C4-2B (cell line): ENCODE results near the gene MON1A.

Experiments
- H3K27ac ChIP-seq: fragments of 450-650 bp; 2 replicates; pipeline ENCODE4 v1.5.1; 2017
- ZFX ChIP-seq: fragments of 450-650 bp; IDR thresholded peaks from 2 replicates; pipeline ENCODE4 v1.6.1; 2017
- TF ChIP-seq, protein P1 (sequence below): fragments of 450-650 bp; conservative IDR thresholded peaks from 2 replicates; pipeline ENCODE4 v1.5.1; 2017; ENCODE audit warnings: mild to moderate bottlenecking

Gene MON1A

DNA sequence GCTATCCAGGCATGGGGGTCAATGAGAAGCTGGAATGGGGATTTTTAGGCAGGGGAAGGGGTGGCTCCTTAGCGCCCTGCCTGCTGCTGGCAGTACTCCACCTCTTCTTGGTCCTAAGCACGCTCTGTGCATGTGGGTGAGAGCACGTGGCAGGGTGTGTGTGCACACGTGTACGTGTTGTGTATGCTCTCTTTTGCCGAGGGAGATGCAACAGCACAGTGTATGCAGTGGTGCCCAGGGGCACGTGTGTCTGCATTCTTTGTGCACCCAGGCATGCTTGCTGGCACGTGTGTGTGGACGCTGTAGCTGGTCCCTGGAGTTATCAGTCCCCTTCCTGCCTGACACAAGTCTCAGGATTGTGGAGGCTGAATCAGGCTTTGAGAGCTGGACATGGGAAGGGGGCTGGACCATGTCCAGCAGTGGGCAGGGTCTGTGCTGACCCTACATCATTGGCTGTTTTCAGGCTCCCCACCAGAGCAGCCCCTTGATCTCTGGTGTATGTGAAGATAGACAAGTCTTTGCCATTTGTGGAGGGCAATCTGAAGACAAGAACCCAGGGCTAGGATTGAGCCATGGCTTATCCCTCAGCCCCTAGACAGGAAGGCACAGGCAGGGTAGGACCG is 58.0 kb downstream of the MON1A start:
- no peak for TF ChIP-seq ZFX
- TF ChIP-seq, protein P1, sequence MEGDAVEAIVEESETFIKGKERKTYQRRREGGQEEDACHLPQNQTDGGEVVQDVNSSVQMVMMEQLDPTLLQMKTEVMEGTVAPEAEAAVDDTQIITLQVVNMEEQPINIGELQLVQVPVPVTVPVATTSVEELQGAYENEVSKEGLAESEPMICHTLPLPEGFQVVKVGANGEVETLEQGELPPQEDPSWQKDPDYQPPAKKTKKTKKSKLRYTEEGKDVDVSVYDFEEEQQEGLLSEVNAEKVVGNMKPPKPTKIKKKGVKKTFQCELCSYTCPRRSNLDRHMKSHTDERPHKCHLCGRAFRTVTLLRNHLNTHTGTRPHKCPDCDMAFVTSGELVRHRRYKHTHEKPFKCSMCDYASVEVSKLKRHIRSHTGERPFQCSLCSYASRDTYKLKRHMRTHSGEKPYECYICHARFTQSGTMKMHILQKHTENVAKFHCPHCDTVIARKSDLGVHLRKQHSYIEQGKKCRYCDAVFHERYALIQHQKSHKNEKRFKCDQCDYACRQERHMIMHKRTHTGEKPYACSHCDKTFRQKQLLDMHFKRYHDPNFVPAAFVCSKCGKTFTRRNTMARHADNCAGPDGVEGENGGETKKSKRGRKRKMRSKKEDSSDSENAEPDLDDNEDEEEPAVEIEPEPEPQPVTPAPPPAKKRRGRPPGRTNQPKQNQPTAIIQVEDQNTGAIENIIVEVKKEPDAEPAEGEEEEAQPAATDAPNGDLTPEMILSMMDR: no peak
- no peak overlapping the region for H3K27ac ChIP-seq

- no peak within 1 kb of the TSS for H3K27ac ChIP-seq
- TF ChIP-seq ZFX: no peak
- TF ChIP-seq, protein P1: no peak
Measured at GRCh38 chr3:49869525-49870126, 60.0 kb downstream of the MON1A start, which contains the start of gene CAMKV. CAMKV (minus strand) TSS chr3:49869906; CDS start chr3:49862388, 7,518 bp downstream.

- TF ChIP-seq, protein P1: no peak
- no peak for TF ChIP-seq ZFX
- no peak overlapping the region for H3K27ac ChIP-seq
Measured at GRCh38 chr3:49868862-49869466, 60.6 kb downstream of the MON1A start.

- H3K27ac ChIP-seq: no peak overlapping the region
- TF ChIP-seq, protein P1: no peak
- TF ChIP-seq ZFX: no peak
Measured at GRCh38 chr3:49867871-49868321, 61.7 kb downstream of the MON1A start.

DNA sequence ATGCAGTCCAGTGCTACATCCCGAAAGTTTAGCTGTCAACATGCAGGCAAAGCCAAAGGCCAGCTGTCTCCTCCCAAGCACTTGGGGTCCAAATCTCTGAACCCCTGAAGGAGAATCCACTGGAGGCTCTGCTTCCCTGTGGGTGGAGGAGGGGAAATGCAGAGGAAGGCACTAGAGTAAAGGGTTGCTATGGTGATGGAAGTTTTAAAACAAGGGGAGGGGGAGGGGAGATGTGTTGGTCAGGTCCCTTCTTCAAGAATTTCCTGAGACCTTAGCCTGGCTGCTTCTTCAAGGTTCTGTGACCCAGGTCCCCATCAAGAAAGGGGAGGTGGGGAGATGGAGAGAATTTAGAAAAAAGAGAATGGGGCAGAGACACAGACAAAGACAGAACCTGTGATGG is 62.2 kb downstream of the MON1A start:
- H3K27ac ChIP-seq: no peak overlapping the region
- TF ChIP-seq, protein P1: no peak
- no peak for TF ChIP-seq ZFX

DNA sequence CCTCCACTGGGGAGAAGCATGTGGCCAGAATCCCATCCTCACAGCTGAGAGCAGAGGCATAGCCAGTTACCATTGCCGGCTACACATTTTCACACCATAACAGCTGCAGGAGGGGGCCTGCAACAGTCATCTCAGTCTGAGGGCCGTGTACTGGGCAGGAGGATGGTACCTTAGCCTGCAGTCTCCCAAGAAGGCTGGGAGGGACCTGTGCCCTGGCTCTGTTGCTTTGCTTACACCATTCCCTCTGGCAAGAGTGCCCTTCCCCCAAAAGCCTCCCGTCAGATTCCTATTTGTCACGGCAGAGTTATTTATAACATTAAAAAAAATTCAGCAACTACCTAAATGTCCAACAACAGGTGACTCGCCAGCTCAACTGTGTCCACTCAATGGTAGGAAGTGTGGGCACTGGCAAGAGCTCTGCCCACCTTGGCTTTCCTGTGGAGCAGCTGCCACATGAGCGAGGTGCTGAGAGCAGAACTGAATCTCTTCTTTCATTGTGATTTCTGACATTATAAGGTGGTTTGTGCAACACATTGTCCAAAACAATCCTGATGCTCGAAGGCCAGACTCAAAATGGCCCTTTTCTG is 64.3 kb downstream of the MON1A start:
- H3K27ac ChIP-seq: no peak overlapping the region
- TF ChIP-seq ZFX: no peak
- TF ChIP-seq, protein P1: no peak

- H3K27ac ChIP-seq: no peak overlapping the region
- TF ChIP-seq, protein P1: no peak
- no peak for TF ChIP-seq ZFX
Measured at GRCh38 chr3:49864505-49864904, 65.1 kb downstream of the MON1A start.
